Measurements from ENCODE around the gene RPA3. TPM values are rescaled to one million over a fixed set of nuclear protein-coding genes. Genes with fewer than 3 reads are reported as not detected.

Gene RPA3
- polyA plus RNA-seq, 1 donor (not counting 4 experiments of a cell fraction or from before 2014, with no cell fraction given) = 51.1 TPM

DNA sequence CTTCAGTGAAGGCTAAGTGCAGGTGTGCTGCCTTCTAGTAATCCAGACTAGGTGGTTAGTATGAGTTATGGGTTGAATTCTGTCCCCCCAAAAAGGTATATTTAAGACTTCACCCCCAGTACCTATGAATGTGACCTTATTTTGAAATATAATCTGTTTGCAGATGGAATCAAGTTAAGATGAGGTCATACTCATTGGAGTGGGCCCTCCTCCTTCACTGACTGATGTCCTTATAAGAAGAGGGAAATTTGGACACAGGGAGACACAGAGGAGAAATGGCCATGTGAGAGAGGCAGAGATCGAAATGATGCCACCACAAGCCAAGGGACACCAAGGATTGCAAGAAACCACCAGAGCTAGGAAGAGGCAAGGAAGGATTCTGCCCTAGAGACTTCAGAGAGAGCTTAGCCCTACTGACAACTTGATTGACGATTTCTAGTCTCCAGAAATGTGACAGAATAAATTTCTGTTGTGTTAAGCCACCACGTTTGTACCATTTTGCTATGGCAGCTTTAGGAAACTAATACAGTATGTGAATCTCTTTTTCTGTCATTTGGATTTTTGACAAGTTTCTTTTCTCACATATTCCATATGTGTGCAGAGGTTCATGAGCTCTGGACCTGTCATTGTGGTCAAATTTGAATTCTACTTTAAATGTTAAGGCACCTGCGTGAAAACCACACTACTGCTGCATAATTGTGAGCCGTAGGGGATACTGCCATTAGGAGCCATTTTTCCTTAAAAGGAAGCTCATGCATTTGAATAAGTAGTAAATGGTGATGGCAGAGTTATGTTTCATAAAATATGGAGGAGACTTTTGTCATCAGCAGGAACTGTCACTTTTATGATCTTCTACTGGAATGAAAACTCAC is 2.6 kb upstream of the RPA3 start:
- no peaks in the 10 kb centered on the region for H3K9me1 ChIP-seq (ENCODE audit: control insufficient read depth, extremely low read depth, insufficient read depth, low read length)
- no peak for FAIRE-seq
- TF ChIP-seq EZH2 (IDR thresholded peaks at IDR 0.05; ENCODE audit: low read length) = no peak
- TF ChIP-seq, protein P1, sequence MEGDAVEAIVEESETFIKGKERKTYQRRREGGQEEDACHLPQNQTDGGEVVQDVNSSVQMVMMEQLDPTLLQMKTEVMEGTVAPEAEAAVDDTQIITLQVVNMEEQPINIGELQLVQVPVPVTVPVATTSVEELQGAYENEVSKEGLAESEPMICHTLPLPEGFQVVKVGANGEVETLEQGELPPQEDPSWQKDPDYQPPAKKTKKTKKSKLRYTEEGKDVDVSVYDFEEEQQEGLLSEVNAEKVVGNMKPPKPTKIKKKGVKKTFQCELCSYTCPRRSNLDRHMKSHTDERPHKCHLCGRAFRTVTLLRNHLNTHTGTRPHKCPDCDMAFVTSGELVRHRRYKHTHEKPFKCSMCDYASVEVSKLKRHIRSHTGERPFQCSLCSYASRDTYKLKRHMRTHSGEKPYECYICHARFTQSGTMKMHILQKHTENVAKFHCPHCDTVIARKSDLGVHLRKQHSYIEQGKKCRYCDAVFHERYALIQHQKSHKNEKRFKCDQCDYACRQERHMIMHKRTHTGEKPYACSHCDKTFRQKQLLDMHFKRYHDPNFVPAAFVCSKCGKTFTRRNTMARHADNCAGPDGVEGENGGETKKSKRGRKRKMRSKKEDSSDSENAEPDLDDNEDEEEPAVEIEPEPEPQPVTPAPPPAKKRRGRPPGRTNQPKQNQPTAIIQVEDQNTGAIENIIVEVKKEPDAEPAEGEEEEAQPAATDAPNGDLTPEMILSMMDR (optimal IDR thresholded peaks at IDR 0.05 in 1 of 3, IDR thresholded peaks at IDR 0.05 in 1 of 3, conservative IDR thresholded peaks at IDR 0.05 in 1 of 3; ENCODE audit: extremely low read depth in 1 of 3, insufficient read depth in 2 of 3, low read length in 3 of 3) = no peak
- H3K4me3 ChIP-seq (ENCODE audit: control insufficient read depth in 2 of 3, extremely low read depth in 1 of 3, insufficient read depth in 2 of 3, low read depth in 1 of 3, low read length in 3 of 3) = no peak overlapping the region
- H3K79me2 ChIP-seq (ENCODE audit: control insufficient read depth, insufficient read depth, low read length) = no peaks in the 10 kb centered on the region
- H3K9ac ChIP-seq (ENCODE audit: control insufficient read depth, extremely low read depth, insufficient read depth, low read length) = no peak overlapping the region
- H3K27me3 ChIP-seq (ENCODE audit: control insufficient read depth, extremely low read depth, insufficient read depth, low read length) = no peaks in the 10 kb centered on the region
- H3K4me1 ChIP-seq (ENCODE audit: control insufficient read depth, extremely low read depth, insufficient read depth, low read length) = peaks cover 5% of the 10 kb centered on the region
- dilution Hi-C loops (cut with MboI; ENCODE audit: extremely low pct_ligation_motif_present, low sequenced_read_pairs) = no loop called here
- no peaks in the 10 kb centered on the region for H3K36me3 ChIP-seq (ENCODE audit: control insufficient read depth in 2 of 2, extremely low read depth in 1 of 2, insufficient read depth in 2 of 2, low read length in 2 of 2)
- no peak overlapping the region for H3K4me2 ChIP-seq (ENCODE audit: control insufficient read depth, extremely low read depth, insufficient read depth, low read depth, low read length)
- no peak for DNase-seq (ENCODE audit: low read depth, low spot score)
- no peaks in the 10 kb centered on the region for H3K9me3 ChIP-seq (ENCODE audit: control insufficient read depth, low read depth, low read length)
- H2AFZ ChIP-seq (ENCODE audit: control insufficient read depth, low read length) = no peak overlapping the region
- no peaks in the 10 kb centered on the region for H4K20me1 ChIP-seq (ENCODE audit: control insufficient read depth, extremely low read depth, insufficient read depth, low read length)
- no peak overlapping the region for H3K27ac ChIP-seq (ENCODE audit: control insufficient read depth, insufficient read depth, low read length)

DNA sequence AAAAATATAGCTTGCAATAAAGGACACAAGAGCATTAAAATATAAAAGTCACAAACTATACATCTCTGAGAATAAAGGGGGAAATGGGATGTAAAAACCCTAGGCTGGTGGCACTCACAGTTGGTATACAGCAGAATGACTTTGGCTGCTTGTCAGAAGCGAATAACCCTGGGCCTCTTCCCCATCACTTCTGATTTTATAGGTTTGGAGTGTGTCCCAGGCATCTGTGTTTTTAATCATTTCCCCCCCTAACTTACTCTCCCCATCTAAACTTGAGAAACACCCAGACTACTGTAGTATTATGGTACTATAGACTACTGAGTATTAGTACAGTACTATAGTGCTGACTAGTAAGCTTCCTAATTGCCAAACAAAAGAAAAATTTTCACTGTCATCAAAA is 1.8 kb upstream of the RPA3 start:
- Histone ChIP-seq H3K36me3 (ENCODE audit: control insufficient read depth in 2 of 2, extremely low read depth in 1 of 2, insufficient read depth in 2 of 2, low read length in 2 of 2) (no peaks in the 10 kb centered on the region), H3K4me2 (ENCODE audit: control insufficient read depth, extremely low read depth, insufficient read depth, low read depth, low read length) (no peak overlapping the region), H2AFZ (ENCODE audit: control insufficient read depth, low read length) (no peak overlapping the region), H3K79me2 (ENCODE audit: control insufficient read depth, insufficient read depth, low read length) (no peaks in the 10 kb centered on the region), H3K9me3 (ENCODE audit: control insufficient read depth, low read depth, low read length) (no peaks in the 10 kb centered on the region), H3K9me1 (ENCODE audit: control insufficient read depth, extremely low read depth, insufficient read depth, low read length) (no peaks in the 10 kb centered on the region), H3K27ac (ENCODE audit: control insufficient read depth, insufficient read depth, low read length) (no peak overlapping the region), H3K4me3 (ENCODE audit: control insufficient read depth in 2 of 3, extremely low read depth in 1 of 3, insufficient read depth in 2 of 3, low read depth in 1 of 3, low read length in 3 of 3) (no peak overlapping the region), H3K4me1 (ENCODE audit: control insufficient read depth, extremely low read depth, insufficient read depth, low read length) (peaks cover 5% of the 10 kb centered on the region), H3K27me3 (ENCODE audit: control insufficient read depth, extremely low read depth, insufficient read depth, low read length) (no peaks in the 10 kb centered on the region), H4K20me1 (ENCODE audit: control insufficient read depth, extremely low read depth, insufficient read depth, low read length) (no peaks in the 10 kb centered on the region), H3K9ac (ENCODE audit: control insufficient read depth, extremely low read depth, insufficient read depth, low read length) (no peak overlapping the region)
- no peak for DNase-seq (ENCODE audit: low read depth, low spot score)
- no peak for FAIRE-seq
- TF ChIP-seq, protein P1 (optimal IDR thresholded peaks at IDR 0.05 in 1 of 3, IDR thresholded peaks at IDR 0.05 in 1 of 3, conservative IDR thresholded peaks at IDR 0.05 in 1 of 3; ENCODE audit: extremely low read depth in 1 of 3, insufficient read depth in 2 of 3, low read length in 3 of 3) = no peak
- TF ChIP-seq EZH2 (IDR thresholded peaks at IDR 0.05; ENCODE audit: low read length) = no peak
- dilution Hi-C loops (cut with MboI; ENCODE audit: extremely low pct_ligation_motif_present, low sequenced_read_pairs) = no loop called here
